Glomerular visceral epithelial cell (primary cell): ENCODE data around the gene ZNF860.

Experiments
- DNase-seq: peaks from one replicate; pipeline ENCODE4 v3.0.0-alpha.2; 2016; ENCODE audit errors: extremely low spot score

The ZNF860 gene

DNA sequence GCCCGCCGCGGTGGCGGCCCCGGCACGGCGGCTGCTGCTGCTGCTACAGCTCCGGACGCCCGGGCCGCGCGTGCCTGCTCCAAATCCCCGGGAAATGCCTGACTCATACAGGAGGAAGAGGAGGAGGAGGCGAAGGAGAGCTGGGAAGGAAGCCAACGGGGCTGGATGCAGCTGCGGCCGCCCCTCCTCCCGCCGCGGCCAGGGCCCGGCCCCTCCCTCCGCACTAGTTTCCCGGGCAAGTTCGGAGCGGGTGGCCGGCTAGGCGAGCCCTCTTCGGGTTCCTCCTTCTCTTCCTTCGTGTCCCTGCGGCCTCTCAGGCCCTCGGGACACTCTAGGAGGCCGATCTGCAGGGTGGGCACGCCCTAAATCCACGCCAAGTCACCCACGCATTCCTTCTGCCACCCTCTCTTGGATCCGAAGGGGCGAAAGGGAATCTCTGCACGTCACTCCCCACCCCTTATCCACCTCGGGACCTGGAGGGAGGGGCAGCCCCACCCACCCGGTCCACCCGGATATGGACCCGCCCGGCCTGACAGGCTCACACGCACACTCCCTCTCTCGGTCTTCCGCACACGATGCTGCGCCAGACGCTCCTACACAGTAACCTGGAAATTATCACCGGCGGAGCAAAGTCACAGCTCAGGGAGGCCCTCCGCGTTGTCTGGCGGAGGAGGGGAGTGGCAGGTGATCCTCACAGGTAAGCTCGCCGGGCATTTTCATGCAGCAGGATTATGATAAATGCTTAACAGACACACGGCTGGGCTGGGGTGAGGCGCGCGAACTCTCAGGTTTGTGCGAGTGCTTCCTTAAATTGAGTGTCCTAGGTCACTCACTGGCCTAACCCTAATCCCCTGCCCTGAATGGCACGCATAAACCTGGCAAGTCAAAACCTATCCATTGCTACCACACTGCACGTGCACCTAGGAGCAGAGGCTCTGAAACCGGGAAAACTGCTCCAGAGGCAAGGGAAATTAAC, at the start of gene ZNF860, which contains the start of gene OSBPL10:
ZNF860 (plus strand) TSS at position 545 of the 976 bp plus-strand sequence. CDS start 7,330 bp downstream, outside the sequence.
OSBPL10 (minus strand) TSS at position 57 of the 976 bp plus-strand sequence. CDS start 83 bp downstream, outside the sequence.
- DNase-seq, result peak; percentile 97

DNA sequence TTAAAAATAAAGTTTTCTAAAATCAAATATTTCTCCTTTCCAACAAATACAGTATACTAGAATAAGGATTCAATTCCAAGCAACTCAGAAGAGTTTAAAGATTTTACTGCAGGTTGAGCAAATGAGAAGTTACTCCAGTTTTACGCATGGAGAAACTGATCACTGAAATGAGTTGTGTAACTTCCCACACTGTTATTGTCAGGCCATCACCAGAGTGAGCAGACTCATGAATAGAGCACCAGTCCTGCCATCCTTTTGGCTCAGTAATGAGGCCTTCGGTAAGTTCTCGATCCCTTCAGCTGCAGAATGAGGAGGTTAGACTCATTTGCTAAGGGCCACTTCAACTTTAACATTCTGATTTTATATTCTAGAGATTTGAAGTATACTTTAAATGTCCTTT, 48.6 kb upstream of the ZNF860 start:
- DNase-seq, result no peak

DNA sequence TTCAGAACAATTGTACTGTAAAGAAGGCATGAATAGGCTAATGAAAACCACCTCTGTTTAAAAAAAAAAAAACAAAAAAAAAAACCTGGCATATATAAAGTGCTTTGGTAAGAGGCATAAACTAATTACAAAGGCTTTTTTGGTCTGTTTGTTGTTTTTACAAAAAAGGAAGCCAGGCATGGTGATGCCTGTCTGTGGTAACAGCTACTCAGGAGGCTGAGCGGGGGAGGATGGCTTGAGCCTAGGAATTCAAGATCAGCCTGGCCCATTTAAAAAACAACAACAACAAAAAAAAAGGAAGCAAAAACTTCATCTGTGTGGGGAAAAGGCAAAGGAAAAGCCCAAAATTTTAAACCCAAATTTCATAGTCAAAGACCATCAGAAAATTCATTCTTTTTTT, 47.5 kb upstream of the ZNF860 start:
- DNase-seq, result no peak

DNA sequence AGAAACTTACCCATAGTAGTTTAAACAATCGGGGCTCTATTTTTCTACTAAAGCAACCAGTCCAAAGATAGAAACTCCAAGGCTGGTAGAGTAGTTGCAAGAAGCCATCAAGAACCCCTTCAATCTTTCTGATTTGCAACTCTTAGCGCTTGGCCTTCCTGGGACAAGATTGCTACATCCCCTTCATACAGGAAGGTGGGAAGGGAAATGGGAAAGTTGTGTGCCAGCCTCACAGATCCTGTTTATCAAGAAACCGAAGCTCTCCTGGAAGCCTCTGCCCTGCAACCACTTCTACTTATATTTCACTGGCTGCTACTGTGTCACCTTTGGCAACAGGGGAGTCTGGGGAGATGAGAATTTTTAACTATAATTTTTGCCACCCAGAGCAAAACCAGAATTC, 46.7 kb upstream of the ZNF860 start:
- DNase-seq, result no peak

DNA sequence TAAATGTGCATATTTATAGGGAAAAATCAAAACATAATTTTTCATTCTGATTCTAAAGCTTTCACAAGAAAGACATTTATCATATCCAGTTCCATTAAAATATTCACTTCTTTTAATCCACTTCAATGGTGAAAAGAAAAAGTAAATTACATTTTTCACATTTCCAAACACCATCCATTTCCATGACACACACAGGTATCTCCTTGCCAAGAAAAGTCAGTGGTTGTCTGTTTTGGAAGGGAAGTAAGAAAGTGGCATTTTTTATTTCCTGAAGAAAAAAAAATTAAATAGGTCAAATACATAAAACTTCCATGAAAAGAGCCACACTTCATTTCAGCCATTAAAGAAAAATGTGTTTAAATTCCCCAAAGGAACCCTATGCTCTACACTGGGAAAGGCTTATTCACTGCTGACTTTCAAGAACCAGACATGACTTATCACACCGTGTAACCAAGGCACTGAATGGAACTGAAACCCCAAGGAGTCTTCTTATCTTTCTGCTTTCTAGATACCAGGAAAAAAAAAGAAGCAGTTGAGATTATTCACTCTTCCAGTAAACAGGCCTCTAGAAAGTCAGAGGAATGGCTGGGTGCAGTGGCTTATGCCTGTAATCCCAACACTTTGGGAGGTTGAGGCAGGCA, 45.0 kb upstream of the ZNF860 start:
- no peak for DNase-seq

DNA sequence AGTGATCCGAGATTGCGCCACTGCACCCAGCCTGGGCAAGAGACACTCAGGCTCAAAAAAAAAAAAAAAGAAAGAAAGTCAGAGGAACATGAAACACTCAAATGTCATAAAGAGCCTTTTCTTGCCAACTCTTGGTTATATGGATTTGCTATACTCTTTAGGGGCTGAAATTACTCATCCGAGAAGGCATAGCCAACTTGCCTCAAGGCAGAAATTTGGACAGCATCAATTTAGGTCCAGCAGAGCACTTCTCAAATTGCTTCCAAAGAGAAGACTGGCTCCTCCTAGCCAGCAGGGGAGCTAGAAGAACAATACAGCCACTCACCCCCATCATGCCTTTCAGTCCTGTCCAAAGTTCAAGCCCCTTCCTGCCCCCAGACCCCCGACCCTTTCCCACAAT, 44.3 kb upstream of the ZNF860 start:
- DNase-seq, result no peak

DNA sequence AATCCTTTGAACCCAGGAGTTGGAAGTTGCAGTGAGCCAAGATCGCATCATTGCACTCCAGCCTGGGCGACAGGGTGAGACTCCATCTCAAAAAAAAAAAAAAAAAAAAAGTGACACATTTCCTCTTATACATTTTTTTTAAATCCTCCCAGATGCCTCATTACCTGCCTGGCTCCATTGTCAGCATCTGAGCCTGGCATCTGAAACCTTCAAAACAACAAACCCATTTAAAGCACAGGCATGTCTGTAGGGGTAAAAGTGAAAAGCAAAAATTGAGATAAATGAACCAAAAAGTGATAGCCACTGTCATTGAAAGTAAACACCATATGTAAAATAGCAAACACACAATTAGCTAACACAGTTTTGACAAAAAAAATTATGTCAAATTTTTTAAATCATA, 39.1 kb upstream of the ZNF860 start:
- no peak for DNase-seq

DNA sequence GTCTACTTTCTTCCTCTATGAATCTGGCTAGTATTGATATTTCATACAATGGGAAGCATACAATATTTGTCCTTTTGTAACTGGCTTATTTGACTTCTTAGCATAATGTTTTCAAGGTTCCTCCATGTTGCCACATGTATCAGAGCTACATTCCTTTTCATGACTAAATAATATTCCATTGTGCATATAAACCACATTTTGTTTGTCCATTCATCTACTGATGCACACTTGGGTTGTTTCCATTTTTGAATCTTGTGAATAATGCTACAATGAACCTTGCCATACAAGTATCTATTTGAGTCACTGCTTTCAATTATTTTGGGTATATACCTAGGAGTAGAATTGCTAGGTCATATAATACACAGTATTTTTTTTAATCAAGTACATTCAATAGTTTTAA, 38.5 kb upstream of the ZNF860 start:
- DNase-seq, result no peak

DNA sequence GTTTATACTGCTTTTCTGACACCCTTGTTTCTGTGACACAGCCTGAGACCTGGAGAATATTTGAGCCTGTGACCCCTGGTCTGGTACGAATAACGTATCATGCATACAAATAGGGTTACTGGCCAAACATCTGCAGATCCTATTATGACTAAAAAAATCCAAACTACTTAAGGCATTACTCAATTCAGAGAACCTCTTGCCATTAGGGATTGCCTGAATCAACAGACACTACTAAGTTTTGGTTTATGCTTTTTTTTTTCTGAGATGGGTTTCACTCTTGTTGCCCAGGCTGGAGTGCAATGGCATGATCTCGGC, 35.9 kb upstream of the ZNF860 start:
- DNase-seq, result no peak

DNA sequence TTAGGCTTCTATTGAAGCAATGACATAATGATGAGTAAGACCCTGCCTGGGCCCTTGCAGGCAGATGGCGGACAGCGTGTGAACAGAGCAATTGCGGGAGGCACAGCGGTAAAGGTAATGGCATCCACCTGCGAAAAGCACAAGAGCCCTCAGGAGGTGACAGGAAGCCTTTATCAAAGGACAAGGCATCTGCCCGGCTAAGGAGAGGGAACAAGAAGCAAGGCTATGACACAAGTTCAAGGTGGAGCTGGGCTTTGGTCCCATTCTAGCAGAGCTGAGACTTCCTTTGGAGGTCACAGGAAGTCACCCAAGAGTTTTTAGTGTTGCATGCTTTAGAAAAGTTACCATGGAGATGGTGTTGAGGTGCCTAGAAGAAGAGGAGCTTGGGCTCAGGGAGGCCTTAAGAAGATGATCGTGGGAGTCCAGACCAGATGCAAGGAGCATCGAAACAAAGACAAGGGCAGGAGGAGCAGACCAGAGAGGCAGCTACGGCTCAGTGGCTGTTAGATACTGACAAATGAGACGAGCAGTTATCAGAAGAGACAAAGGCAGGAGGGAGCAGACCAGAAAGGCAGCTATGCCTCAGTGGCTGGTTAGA, 35.0 kb upstream of the ZNF860 start:
- no peak for DNase-seq

DNA sequence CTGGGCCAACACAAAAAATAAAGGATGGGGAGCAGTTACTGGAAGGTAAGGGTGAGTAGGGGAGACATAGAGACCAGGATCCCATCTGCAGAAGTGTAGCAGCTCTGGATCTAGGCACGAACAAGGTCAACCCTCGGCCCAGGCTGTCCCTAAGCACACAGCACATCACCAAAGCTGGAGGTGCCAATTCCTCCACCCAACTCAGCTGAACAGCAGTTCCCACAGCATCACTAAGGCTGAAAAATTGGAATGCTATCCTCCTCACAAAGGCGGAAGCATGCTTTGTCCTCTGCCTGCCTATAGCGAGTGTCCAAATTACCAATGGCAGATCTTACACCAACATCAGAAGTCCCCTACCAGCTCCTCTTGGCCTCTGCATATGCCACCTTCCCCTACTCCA, 34.4 kb upstream of the ZNF860 start:
- DNase-seq, result no peak

DNA sequence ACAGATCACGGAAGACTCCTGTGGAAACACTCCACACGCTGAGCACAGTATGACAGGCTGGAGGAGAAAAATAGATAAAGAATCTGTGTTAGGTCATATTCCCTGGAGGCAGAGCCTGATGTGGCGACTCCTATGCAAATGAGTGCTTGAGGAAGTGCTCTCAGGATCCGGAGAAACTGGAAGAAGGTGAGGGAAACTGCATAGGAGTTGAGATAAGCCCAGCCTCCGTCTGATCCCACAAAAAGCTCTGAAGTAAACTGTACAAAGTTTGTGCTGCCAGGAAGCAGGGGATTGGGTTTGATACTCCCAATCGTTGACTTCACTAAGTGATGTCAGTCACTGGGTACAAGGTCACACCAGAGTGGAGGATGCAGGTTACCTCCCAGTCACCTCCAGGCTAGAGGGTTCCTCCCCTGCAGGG, 33.9 kb upstream of the ZNF860 start:
- DNase-seq, result no peak

DNA sequence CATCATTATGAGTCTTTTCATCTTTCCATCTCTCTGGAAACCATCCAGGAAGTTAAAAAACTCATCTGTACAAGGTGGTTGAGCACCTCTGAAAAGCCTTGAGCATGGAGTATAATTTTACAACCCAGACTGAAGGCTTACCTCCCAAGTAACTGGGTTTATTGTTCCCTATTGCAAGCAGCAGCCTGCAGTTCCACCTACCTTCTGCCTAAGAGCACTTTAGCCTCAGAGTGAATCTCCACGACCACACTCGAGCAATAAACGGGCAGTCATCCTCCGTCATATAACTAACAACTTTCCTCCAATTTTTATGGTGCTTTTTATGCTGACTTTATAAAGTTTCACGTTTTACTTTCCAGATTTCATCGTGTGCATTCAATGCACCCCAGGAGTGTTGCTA, 33.3 kb upstream of the ZNF860 start:
- DNase-seq, result no peak

DNA sequence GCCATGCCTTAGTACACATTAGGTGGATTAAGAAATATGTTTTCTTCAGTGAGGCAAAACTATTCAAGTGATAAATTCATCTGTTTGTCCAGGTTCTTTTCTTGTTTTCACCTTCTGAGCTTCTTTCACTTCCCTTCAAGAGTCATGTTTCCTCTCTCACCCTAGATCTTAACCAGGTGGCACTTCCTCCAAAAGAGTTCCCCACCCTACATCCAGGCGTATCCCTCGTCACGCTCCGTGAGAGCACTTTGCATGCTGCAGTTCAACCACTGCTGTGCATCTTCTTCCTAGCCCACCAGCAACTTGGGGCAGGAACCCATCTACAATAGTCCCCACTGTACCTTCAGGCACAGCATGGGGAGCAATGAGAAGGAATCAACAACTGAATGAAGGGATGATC, 29.3 kb upstream of the ZNF860 start:
- DNase-seq, result no peak

DNA sequence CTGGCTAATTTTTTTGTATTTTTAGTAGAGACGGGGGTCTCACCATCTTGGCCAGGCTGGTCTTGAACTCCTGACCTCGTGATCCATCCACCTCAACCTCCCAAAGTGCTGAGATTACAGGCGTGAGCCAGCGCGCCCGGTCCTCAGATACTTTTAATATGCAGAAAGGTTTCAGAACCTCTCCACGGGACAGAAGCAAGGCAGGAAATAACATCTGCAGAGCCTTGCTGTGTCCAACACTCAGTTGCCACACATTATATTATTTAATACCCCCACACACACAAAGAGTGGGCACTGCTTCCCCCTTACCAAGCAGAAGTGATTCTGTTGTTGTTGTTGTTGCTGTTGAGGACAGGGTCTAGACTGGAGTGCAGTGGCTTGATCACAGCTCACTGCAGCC, 28.5 kb upstream of the ZNF860 start:
- no peak for DNase-seq

DNA sequence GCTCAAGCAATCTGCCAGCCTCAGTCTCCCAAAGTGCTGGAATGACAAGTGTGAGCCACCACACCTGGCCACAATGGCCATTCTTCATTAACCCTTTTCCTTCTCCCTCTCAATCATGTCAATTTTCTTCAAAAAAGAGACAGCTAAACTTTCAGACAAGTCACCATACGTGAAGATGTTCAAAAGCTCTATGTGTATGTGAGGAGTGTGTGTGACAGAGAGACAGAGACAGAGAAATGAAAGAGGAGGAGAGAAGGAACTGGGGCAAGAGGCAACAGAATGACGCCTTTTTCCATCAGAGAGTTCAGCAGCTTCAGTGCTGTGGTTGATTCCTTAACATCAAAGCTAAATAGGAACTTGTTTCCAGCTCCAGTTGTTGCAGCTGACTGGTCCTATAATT, 27.9 kb upstream of the ZNF860 start:
- DNase-seq, result no peak

DNA sequence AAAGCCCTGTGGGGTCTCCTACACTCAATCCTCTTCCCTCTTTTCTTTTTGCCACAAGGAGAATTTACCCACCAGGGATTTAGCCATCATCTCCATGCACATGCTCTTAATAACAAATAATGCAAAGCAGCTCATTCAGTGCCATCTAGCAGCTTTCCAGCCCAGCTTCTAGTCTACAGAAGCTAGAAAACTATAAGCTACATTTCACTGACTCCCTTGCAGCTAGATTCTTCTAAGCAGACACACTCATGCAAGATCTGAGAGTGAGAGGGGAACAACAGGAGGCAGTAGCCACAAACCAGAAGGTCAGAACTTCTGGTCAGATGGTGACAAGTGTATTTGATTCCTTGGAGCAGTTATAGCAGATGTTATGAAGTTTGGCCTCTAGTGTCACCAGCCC, 26.0 kb upstream of the ZNF860 start:
- no peak for DNase-seq

DNA sequence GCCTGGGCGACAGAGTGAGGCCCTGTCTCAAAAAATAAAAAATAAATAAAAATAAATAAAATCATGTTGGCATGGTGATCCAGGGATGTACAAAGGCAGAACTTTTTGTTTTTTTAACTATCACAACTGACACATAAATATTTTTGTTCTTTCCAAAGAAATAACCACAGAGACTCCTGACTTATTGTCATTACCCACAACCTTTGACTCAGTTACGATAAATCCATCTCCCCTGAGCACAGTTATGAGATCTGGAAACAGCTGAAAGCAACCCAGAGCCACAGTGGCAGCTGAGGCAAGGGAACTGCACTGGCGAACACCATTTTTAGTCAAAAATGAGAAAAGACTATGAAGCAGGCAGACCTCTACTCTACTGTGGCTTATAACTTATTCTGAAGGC, 24.4 kb upstream of the ZNF860 start:
- no peak for DNase-seq

DNA sequence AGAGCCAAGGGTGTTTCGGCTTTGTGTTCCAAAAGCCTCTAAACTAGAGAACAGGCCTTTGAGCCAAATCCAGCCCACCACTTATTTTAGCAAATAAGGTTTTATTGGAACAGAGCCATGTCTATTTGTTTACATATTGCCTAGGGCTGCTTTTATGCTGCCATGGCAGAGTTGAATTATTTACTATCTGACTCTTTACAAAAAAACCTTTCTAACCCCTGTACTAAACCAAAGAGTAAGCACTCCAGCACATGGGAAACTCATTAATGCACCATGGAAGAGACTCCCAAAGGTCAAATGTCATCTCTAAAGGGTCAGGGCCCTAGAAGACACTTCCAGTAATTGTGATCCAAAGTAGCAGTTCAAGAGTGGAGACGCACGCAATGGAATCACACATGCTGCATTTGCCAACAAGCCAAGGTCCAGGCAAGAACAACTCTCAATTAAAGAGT, 22.8 kb upstream of the ZNF860 start:
- no peak for DNase-seq

DNA sequence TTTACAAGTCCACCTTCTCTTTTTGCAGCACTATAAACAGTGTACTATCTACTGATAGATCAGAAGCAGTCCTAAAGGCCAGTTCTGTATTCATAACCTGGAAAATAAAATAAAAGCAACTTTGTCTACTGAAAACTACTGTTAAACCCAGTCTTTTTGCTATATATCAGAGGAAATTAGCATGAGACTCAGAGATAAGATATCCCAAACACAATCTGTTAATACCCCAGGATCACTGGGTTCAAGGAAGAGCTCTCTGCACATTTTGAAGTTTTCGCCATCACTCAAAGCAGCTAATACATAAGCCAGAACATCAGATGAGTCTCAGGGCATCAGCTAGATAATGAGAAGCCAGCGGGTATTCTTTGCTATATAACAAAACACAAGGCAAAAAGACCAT, 22.3 kb upstream of the ZNF860 start:
- DNase-seq, result no peak

DNA sequence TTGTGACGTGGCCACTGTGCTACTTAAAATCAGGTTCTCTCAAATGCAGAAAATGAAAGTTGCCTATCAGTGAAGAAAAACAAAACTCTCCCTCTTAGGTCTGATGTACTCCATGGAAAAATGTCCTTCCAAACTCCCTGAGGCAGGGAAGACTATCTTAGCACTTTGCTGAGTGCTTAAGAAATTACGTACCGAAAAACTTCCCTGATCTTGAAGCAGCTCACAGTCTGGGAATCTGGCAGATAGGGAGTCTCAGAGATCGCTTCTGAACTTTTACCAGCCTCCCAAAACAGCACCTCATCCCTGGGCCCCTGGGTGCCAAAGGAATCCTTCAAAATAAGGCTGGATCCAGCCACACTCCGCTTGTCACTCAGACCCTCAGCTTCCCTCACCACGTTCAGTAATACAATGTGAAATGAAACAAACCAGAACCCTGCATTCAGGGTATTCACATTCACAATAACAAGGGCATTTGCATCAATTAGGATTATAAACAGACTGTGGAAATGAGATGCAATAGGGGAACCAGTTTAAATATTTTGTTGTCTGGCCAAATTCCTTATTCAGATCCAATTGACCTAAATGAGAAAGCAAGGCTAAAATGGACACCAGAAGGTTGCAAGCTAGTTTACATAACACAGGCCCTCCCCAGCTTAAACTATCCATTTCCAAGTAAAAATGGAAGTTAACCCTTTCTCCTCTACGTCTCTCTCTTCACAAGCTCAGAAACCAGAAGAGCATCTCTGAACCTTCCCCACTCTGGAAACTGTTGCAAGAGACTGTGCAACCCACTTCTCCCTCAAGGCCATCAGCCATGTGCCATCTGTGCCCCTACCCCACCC, 21.4 kb upstream of the ZNF860 start:
- DNase-seq, result no peak
